Fibroblast of skin of back (primary cell): Measurements from ENCODE around the gene MGST2. TPM values are rescaled to one million over a fixed set of nuclear protein-coding genes. Genes with fewer than 3 reads are reported as not detected.
"Not testable (repeated sequence)": the region's sequence is repeated elsewhere in the genome, so short reads cannot be mapped to it uniquely, and the experiment has no call there.

Experiments
- DNase-seq: peaks from one replicate; pipeline ENCODE4 v3.0.0-alpha.2; 2013
- polyA plus RNA-seq, 2 experiments: library from polyadenylated mRNA; unstranded; fragments of 120-200 nt; gene quantifications; one replicate each; pipeline ENCODE4 v1.2.1, GENCODE V29; 2013; ENCODE audit not compliant: insufficient read length in 2 of 2

MGST2 gene
- polyA plus RNA-seq (2013, experiment 1 of 2; ENCODE audit: insufficient read length): 2.0 TPM
- 4.2 TPM for polyA plus RNA-seq (2013, experiment 2 of 2; ENCODE audit: insufficient read length)

DNA sequence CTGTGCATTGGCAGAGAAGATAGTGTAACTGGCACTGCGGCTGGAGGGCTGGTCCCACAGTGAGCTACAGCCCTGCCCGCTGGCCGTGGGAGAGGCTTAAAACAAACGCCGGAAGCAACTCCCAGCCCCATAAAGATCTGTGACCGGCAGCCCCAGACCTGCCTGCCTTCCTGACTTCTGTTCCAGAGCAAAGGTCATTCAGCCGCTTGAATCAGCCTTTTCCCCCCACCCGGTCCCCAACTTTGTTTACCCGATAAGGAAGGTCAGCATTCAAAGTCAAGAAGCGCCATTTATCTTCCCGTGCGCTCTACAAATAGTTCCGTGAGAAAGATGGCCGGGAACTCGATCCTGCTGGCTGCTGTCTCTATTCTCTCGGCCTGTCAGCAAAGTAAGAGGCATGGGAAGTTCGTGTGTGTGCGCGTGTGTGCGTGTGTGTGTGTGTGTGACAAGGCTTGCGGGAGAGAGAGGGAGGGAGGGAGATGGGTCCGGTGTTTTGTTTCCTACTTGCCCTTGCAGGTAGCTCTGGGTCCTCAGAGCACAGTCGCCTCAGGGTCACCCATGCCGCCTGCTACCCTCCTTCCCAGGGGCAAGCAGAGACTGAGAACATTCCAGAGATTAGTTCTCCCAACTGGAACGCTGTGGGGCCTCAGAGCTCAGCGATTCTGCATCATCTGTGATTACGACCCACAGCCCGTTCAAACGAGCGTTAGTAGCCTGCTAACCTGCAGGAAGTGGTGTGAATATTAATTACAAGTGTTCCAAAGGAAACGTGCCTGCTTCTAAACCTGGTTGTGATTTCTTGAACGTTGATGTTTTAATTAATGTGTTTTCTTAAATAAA is at the start of gene MGST2:
Gene MGST2, plus strand, starts transcription at position 130 of the 840 bp plus-strand sequence. Its CDS starts 201 bp downstream, at position 331.
- DNase-seq: peak; percentile 59

DNA sequence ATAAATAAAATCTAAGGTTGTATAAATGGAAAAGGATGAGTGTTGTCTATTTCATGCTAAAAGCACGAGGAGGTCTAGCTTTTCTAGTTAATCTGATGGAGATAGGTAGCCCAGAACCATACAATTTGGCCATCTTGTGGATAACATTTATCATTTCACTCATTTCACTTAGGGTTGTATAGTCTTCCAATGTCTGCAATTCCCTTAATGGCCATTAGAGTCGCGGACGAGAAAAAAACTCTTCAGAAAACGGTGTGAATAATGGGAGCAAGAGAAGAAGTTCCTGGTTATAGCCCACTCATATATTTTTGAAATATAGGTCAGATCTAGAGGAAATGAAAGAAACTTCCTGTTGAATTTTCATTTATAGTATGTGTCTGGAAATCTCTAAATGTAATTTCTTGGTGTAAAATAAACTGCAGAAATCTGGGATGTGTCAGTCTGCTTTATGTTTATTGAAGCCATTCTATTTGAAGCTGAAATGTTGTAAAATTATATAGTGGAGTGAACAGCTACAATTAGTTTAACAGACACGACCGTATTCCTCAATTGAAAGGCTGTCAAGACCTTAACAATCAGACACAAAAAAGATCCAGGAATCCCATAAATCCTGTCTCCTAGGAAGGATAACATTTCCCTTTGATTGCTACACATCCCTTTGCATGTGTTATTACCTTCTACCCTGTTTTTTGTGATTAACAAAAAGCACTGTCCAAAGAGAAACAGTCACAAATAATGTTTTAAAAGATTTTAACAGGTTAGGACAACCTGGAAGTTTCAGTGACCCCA is 47.7 kb upstream of the MGST2 start:
- peak; percentile 29 for DNase-seq

DNA sequence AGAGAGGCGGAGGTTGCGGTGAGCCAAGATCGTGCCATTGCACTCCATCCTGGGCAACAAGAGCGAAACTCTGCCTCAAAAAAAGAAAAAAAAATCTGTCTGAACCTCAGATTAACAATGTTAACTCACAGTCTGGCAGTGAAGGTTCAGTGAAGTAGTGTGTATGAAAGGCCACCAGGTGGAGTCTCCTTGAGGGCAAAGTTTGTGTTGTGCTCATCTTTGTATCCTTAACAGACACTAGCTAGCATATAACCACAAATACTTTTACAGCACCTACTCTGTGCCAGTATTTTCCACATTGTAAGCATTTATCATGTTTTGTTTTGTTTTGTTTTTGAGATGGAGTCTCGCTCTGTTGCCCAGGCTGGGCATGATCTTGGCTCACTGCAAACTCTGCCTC is 46.0 kb upstream of the MGST2 start:
- peak; percentile 16 for DNase-seq

DNA sequence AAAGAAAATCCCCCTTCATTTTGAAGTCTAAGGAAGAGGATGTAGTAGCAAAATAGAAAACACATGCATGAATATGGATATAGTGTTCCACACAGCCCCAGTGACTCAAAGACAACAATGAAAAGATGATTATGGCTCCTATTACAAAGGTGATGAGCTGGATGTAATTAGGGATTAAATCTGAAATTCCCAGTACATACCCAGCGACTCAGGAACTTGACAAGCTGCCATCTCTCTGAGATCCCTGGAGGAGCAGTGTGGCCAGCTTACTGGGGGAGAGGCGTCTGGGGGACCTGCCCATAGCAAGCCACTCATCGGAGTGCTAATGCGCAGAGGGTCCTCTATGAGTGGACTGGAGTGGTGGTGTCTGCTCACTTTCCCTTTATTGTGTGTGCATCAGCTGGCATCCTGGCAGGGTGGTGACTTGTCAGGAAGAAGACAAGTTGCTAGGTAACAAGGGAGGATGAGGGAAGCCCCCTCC is 42.7 kb upstream of the MGST2 start:
- peak; percentile 15 for DNase-seq

DNA sequence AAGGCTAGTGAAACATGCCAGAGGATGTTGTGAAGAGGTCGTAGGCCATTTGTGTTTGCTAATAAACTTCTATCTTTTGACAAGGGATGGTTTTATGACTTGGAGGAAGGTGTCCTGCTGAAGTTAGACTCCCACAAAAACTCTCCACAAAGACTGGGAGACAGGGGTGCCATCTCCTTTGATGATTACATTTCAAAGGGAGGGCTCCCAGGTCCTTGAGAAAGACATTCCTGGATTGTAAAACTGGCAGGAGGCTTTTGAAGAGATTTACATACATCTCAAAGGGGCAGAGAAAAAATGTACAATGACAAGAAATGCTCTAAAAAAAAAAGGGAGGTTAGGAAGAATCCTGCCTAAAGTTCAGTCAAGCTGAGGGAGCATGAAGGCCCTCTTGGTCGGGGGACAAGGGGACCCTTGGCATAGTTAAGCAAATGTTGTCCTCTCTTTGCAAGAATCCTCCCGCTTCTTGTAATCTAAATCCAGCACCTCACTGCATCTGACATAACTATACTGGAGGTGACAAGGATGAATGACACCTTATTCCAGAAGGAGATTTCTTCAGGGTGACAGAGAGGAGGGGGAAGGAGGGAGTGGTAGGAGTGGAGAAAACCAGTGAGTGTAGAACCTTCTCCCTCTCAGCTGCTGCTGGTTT is 41.1 kb upstream of the MGST2 start:
- no peak for DNase-seq

DNA sequence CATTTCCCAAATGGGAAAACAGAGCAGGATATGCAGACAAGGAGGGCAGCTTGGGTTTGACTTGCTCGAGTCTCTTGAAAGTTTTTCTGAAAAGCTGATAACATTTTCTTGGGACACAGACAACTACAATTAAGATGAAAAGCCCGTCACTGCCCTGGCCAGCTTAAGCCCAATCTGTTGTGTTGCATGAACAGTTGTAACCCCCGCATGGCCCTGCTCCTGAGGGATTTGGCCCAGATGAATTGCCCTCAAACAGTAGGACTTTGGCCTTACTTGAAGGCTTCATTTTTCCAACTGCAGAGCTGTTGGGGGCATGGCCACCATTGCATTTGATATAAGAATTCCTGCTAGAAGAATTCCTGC is 40.5 kb upstream of the MGST2 start:
- DNase-seq: no peak

DNA sequence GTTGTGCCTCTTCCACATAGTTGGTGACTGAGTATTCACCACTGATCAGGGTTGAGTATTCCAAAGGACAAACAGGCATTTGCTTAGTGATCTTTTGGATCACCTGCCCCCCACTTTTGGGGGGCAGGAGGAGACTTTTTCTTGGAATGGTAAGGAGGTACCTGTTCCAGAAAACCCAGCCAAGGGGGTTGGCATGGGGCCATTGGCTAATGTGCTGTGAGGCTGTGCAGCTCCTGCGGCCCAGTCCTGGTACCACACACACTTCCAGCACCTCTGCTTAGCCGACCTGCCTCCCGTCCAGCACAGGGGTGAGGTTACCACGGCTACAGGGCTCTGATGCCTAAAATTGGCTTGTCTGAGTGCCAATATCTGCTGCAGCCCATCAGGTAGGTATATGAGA is 40.1 kb upstream of the MGST2 start:
- no peak for DNase-seq

DNA sequence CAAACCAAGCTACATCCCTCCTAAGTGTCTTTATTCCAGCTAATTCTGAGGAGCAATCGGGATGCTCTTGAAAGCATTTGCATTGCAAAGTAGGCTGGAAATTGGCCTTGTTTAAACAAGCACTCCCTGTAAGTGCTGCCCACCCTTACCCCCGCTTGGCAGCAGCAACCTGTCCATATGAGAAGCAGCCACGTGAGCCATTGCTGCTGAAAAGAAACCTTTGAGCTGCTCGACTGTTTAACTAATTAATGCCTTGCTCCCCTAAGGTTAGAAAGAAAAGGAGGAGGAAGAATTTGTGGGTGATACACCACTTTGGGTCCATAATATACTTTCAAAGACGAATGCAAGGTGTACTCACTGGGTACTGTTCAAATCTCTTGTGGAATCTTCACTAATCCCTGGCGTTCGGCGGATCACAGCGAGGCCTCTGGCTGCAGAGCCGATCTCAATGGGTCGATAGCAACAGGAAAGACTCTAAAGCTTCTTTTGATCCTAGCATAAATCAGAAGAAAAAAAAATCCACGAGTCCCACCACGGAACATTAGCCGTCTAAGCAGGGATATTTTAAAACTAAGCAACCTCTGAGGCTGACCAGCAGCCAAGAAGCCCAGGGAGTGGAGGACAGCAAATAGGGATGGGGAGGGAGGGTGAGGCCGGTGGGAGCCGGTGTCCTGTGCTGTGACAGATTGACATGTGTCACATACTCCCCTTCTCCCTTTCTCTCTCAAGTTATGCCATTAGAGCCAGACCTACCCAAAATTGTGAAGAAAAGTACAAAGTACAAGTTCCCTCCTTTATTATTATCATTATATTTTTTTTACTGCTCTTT is 37.2 kb upstream of the MGST2 start:
- DNase-seq: no peak

DNA sequence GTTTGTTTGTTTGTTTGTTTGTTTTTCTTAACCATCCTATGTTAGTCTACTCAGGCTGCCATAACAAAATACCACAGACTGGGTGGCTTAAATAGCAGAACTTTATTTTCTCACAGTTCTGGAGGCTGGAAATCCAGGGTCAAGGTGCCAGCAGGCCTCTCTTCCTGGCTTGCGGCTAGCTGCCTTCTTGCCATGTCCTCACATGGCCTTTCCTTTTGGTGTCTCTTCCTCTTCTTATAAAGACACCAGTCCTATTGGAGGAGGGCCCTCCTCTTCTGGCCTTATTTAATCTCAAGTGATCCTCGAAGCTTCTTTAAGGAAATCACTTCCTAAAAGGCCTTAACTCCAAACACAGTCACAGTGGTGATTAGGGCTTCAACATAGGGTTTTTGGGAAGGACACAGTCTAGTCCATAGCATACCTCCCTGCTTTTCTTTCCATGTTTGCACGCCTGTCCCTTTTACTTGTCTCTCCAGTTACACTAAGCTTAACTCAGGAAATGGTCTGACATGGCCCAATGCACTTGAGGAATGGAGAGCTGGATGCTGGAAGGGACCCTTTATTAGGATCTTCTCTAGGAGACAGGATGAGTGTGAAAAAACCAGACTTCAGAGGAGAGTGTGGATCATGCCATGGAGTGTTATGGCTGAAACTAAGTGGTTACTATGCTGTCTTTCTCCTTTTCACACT is 36.0 kb upstream of the MGST2 start:
- DNase-seq: no peak

DNA sequence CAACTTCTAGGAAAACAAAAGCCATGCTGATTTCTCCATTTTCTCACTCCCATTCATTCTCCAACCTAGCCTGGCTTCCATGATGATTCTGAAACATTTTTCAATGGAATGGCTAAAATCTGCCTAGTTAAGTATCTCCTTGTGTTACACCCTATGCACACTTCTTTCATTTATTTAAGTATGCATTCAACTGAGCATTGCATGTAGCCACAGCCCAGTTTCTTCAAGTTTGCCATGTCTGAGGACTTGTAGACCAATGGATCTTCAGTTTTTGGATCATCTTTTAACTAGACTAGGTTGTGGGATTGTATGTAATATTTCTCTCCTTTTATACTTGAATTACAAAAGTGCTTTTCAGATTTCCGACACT is 35.5 kb upstream of the MGST2 start:
- DNase-seq: no peak

DNA sequence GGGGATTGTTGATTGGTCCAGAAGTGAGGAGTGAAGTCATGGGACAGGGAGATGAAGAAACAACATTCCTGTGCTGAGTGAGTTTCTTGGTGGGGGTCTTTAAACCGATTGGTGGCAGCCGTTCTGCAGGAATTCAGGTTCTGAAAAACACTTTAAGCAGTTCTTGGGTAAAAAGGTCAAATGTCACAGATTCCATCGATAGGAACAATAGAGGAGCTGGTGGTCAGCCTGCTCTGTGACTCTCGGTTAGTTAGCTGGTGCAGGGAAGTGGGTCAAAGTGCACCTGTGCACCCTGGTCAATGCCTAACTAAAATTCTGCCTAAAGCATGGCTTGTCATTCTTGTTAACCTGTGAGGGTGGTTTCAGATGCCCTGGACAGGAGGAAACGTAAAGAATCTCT is 34.6 kb upstream of the MGST2 start:
- no peak for DNase-seq

DNA sequence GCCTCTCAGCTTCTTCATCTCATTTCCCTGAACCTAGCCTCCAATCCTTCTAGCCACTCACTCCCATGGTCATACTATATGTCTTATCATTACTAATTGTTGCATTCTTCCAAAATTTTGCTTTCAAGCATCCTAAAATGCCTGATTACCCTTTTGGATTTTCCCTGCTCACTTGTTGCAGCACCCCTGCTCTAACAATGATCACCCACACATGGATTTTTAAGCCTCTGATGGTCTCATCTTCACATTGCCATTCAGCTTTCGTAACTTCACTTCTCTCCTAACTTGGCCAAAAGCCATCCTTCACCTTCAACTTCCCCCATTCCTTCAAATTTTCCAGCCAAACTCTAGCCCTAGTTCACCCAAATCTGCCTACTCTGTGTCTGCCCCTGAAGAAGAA is 33.8 kb upstream of the MGST2 start:
- DNase-seq: no peak

DNA sequence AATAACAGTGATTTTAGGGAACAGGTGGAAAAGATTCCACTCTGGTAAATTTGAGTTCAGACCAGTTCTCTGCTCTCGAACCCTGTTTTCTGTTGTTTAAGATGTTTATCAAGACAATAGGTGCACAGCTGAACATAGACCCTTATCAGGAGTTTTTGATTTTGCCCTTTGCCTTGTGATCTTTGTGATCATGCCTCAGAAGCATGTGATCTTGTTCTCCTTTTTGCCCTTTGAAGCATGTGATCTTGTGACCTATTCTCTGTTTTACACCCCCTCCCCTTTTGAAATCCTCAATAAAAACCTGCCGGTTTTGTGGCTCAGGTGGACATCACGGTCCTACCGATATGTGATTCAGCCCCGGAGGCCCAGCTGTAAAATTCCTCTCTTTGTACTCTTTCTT is 32.9 kb upstream of the MGST2 start:
- not testable (repeated sequence) for DNase-seq

DNA sequence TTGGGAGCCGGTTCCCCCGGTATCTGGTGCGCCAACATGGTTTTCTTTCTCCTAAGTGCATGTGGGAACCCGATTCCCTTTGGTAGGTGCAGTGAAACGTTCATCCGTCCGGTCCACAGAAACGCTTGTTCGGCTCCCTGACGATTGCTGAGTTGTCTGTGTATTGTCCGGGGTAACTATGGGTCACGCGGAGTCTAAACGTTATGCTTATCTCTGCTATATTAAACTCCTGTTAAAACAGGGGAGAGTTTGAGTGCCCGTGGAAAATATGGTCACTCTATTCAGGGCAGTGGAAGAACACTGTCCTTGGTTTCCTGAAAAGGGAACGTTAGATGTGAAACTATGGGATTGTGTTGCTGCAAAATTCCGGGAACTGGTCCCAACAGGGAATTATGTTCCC is 32.4 kb upstream of the MGST2 start:
- no peak for DNase-seq

DNA sequence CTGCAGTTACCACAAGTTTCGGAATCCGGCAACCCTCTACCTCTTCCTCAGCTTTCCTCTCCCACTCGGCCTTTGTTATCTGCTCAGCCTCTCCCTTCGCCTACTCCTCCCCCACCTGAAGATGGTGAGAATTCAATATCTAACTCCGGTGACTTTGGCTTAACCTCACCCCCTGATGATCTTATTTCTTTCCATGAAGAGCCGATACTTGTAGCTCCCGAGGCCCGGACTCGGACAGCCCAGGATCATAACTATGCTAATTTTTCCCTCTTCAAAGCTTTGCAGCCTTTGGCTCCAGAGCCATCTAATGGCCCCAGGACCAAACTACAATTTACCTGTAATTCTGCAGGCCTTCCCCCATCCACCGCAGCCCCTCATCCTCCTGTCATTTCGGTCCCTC is 32.0 kb upstream of the MGST2 start:
- DNase-seq: peak; percentile 32

DNA sequence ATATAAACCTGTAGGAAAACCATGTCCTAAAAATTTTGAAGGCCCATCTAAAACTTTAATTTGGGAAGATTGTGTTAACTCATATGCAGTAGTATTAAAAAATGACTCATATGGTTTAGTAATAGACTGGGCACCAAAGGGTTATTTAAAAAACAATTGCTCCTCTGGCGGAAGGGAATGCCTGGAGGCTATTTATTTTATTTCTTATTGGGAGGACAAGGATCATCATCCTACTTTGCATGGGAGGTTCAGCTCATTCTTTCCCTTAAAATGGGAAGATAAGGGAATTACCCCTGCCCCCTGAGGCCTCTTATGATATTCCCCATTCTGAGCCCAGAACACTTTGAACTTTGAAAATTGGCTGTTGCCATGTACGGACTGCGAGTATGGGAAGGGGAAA is 29.7 kb upstream of the MGST2 start:
- DNase-seq: no peak

DNA sequence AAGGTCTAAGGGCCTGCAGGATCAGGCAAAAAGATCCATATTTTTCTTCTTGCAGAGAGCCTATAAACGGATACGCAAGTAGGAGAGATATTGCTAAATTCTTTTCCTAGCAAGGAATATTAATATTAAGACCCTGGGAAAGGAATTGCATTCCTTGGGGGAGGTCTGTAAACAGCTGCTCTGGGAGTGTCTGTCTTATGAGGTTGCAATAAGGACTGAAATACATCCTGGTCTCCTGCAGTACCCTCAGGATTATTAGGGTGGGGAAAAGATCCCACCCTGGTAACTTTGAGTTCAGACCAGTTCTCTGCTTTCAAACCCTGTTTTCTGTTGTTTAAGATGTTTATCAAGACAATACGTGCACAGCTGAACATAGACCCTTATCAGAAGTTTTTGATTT is 27.3 kb upstream of the MGST2 start:
- not testable (repeated sequence) for DNase-seq

DNA sequence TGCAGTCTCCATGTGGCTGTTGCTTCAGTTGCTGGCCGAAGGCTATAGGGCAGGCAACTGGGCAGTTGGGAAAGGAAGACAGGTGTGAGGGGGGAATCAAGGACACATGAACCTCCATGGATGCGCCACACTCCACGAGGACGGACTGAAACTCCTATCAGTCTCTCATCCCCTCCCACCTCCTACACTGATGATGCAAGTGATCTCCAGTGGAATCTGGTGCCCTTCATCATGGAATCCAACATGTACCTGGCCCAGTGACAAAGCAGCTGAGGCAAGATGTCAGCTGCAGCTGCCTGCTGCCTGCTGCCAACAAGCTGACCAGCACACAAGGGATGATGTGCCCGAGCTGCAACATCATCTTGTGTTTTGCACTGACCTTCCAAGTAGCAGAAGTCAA is 26.0 kb upstream of the MGST2 start:
- no peak for DNase-seq

DNA sequence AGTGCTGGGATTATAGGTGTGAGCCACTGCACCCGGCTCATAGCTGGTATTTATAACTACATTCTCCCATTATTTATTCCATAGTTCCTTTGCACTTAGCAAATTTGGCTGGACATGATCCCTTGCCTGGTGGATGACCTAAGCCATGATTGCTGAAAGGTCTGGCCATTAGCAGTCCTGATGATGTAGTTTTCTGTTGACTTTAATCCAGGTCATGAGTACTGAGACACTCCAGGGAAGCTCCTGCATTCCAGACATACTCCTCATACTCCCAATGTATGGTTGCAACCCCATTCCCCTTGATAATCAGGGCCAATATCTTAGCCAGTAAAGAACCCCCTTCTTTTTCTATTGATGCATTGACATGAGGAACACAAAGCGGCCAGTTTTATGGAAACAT is 24.4 kb upstream of the MGST2 start:
- DNase-seq: peak; percentile 42

DNA sequence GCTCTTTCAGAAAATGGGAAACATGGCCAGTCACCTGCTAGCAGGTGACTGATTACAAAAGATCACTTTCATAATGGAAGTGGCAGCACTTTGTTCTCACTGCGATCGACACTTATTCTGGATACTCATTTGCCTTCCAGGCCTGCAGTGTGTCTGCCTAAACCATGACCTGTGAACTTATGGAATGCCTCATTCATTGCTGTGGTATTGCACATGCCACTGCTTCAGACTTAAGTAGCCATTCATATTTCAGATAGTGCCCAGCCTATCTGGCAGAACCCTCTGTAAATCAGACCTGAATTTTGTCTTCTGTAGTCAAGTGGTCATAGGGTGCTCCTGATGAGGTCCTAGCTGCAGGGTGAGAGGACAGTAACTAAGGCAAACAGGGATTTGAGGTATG is 23.3 kb upstream of the MGST2 start:
- DNase-seq: peak; percentile 32

DNA sequence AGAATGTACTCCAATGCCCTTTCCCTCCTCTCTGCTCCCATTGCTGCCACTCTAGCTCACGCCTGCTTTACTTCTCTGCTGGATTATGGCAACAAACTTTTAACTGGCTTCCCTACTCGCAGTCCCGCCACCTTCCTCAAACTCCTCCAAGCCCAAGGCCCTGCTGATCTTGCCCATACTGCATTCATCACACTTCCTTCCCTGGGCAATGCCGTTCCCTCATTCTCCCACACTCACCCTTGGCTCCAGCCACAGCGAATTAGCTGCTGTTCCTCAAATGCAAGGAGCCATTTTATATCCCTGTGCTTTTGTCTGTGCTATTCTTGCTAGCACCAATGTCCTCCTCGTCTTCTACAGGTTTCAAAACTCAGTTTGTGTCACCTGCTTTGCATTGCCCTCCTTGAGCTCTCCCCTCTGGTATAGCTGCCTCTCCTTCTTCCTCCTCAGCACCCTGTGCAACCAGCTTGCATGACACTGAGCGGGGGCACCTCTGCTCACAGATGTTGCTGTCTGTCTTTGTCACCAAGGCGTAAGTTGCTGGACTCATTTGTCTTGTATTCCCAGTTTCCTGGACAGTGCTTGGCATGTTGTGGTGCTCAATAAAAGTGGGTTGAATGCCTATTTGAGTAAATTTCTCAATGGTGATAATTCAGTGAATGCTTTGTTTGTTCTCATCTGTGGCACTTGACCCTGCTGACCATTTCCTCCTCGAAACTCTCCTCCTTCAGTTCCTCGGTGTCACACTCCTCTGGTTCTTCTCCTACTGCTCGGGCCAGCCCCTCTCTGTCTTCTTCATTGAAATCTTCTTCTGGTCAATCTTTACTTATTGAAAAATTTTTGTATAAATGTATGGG is 22.4 kb upstream of the MGST2 start:
- DNase-seq: no peak
